HG02798 (cell line): ENCODE measurements around the gene MCC.
"Not testable (repeated sequence)": the region's sequence is repeated elsewhere in the genome, so short reads cannot be mapped to it uniquely, and the experiment has no call there.

Experiments used
- ATAC-seq: cut with Tn5 transposase; IDR thresholded peaks from one replicate; pipeline ENCODE4 v1.9.1; 2021; ENCODE audit warnings: mild to moderate bottlenecking; ENCODE audit not compliant: unreplicated experiment, poor library complexity

MCC gene

GRCh38 chr5:113433862-113434612, 54.2 kb downstream of the MCC start:
- no peak for ATAC-seq

GRCh38 chr5:113433071-113433470, 55.2 kb downstream of the MCC start:
- ATAC-seq: no peak

DNA sequence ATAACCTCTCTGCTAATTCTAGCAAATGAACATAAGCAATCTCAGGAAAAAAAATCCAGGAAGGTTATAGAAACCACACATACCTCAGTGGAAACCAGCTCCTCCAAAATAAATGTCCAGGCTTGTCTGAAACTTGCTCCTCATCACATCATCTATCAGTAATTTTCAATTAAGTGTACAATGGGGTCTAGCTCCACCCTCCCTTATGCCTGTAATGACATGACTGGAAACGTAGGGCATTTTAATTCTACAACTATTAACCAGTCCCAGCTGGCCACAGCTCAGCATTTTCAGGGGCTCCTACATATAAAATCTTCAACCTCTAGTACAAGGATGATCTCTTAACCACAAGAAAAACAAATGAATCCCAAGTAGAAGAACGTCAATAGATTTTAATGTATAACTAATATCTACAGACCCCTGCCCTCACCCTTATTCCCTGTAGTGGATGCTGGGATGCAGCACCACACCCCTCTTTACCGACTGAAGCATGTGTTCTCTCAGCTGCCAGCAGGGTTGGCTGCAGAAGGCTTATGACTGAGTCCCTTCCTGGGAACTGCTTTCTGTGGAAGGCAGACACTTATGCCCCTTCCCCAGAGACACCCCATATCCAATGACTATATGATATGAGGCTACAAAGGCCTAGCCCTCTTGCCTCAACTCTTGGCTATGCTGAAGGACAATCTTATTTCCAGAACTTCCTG, 60.2 kb downstream of the MCC start:
- ATAC-seq: no peak

- ATAC-seq: no peak
Observed at GRCh38 chr5:113425909-113426308, 62.3 kb downstream of the MCC start.

- no peak for ATAC-seq
Observed at GRCh38 chr5:113421693-113422092, 66.6 kb downstream of the MCC start.

- no peak for ATAC-seq
Observed at GRCh38 chr5:113405530-113405929, 82.7 kb downstream of the MCC start.

- no peak for ATAC-seq
Observed at GRCh38 chr5:113404269-113404668, 84.0 kb downstream of the MCC start.

- ATAC-seq: not testable (repeated sequence)
Observed at GRCh38 chr5:113397986-113398385, 90.3 kb downstream of the MCC start.

- no peak for ATAC-seq
Observed at GRCh38 chr5:113397046-113397445, 91.2 kb downstream of the MCC start.

DNA sequence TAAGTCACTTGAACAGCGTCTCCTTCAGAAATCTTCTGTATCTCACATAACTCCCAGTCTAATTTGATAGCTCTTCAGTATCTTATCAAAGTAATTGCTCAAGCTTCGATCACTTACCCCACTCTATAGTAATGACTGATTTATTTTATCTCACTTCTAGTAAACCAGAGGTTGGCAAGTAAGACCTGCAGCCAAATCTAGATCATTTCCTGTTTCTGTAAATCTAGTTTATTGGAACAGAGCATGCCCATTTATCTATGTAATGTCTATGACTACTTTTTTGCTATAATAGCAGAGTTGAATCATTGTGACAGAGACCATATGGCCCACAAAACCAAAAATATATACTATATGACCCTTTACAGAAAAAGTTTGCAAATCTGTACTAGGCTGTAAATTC, 93.6 kb downstream of the MCC start:
- no peak for ATAC-seq

- no peak for ATAC-seq
Observed at GRCh38 chr5:113390224-113390623, 98.0 kb downstream of the MCC start.

DNA sequence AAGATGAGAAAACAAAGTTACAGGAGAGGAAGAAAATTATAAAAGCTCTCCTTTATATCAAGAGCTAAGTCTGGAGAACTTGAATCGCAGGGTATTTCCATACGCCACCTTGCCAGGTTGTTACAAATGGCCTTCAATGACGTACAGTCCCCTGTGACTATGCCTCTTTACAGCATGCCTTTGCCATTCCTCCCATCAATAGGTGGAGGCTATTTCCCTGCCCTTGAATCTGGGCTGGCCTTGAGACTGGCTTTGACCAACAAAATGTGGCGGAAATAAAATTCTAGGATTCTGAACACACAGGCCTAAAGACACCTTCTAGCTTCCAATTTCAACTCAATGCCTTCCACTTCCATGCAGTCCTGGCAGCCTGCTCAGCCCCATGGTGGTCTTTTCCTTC, 99.1 kb downstream of the MCC start:
- ATAC-seq: no peak

- ATAC-seq: no peak
Observed at GRCh38 chr5:113387844-113388243, 100.4 kb downstream of the MCC start.

DNA sequence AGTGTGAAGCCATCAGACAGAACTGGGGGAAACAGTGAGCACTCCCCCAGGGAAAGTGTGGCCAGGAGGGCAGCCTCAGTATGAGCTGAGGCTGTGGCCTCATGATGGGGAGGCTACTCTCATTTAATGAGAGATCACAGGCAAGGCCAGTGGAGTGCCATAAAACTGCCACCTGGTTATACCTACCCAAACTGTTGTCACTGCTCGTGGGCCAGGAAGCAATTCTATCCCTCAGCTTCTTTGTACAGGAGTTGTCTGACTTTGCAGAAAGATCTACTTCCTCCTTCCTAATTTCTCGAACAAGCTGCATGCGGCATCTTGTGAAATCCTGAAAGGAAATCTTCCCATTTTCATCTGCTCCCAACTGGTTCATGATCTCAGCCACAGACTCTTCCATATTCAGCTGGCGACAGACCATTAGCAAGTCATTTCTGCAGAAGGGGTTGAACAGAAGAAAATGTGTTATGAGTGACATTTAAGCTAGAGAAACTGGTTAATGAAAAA, 103.4 kb downstream of the MCC start:
- ATAC-seq: no peak

DNA sequence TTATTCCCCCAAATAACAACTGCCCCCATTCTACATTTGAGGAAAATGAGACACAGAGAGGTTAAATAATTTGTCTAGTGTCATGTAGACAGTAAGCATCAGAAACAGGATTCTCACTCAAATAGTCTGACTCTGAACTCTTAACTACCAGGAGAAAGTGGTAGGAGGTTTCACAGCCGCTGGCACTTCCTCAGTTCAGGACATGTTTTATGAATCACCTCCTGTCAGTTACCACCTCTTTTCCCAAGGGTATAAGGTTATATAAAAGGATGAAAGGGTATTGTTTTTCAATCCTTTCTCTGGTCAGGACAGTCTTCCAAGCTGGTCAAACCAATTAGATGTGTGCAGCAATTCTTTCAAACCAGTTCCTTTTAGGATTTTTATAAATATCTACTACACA, 105.5 kb downstream of the MCC start:
- ATAC-seq: no peak

- ATAC-seq: no peak
Observed at GRCh38 chr5:113381791-113382190, 106.5 kb downstream of the MCC start.

- ATAC-seq: no peak
Observed at GRCh38 chr5:113380807-113381326, 107.4 kb downstream of the MCC start.

DNA sequence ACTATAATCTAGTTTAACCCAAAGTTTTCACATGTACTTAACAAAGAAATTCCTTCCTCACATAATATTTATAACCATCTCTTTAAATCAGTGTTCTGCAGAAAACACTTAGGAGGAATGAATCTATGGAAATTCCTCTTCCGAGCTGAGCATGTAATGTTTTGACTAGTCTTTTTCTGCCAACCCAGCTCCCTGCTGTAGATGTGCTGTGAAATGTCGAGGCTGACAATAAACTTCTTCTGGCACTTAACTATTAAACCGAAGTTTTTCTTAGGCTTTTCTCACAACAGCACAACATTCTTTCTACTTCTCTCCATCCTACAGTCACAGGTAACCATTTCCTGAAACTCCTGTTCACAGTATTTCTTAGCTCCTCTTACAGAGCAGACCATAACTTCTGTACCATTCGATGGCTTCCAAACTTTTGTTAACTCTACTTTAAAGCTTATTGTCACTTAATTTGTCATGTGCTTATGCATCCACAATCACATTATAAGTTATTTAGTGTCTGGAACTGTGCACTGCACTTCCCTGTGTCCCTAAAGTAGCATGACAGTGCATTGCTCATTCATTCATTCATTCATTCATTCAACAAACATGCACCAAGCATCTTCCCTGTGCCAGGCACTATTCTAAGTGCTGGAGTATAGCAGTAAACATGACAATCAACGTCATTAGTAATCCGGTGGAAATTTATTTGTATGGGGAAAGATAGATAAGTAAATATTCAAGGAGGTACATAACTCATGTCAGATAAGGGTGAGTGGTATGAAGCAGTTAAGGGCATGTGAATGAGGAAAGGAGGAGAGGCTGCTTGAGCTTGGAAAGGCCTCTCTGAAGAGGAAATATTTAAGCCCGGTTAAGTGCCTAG, 108.1 kb downstream of the MCC start:
- ATAC-seq: no peak

DNA sequence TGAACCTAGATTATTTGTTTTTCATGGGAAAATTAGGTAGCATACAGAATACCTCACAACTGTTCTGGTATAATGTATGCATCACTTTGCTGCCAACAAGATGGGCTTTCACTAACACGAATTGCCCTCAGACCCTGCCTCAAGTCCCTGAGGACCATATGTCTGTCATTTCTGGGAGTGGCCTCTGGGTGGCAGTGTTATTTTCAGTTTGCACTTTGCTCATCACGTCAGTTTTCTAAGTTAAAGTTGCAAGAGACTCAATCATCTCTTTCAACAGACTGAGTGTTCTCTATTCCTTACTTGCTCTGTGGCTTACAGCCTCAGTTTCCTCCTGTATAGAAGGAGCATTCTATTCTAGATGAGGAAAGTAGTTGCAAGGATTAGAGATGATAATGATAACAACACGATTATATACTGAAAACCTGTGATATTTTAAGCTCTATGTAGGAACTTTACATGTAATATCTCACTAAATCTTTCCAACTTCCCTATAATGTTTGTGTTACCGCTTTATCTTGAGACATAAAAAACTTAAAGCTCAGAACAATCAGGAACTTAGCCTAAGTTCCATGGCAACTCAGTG, 109.2 kb downstream of the MCC start:
- ATAC-seq: peak; percentile 84

GRCh38 chr5:113378514-113378913, 109.7 kb downstream of the MCC start:
- ATAC-seq: no peak
